Hematopoietic multipotent progenitor cell treated with erythropoietin and hydrocortisone succinate and interleukin-3 and kit ligand, for 17 days (in vitro differentiated cells): Measurements from ENCODE around the gene MMP21.

Experiments used
- DNase-seq: peaks from one replicate; pipeline ENCODE4 v3.0.0-alpha.2; 2015; ENCODE audit warnings: low spot score

Gene MMP21

GRCh38 chr10:125775491-125776106 is at the start of gene MMP21:
Gene MMP21, minus strand, starts transcription at chr10:125775821. Its CDS starts 0 bp downstream, at chr10:125775821.
- no peak for DNase-seq

GRCh38 chr10:125824736-125825135 is 49.1 kb upstream of the MMP21 start:
- no peak for DNase-seq

- no peak for DNase-seq
Observed at GRCh38 chr10:125823663-125824251, 48.1 kb upstream of the MMP21 start.

GRCh38 chr10:125822878-125823662 is 47.4 kb upstream of the MMP21 start, which contains the start of the genes BCCIP and UROS:
Gene BCCIP, plus strand, starts transcription at chr10:125823546. Its CDS starts 12 bp downstream, at chr10:125823558.
Gene UROS, minus strand, starts transcription at chr10:125823258. Its CDS starts 6,759 bp downstream, at chr10:125816499.
- DNase-seq: peak; percentile 99

GRCh38 chr10:125820701-125821100 is 45.1 kb upstream of the MMP21 start:
- no peak for DNase-seq

- DNase-seq: peak; percentile 52
Observed at GRCh38 chr10:125817337-125817946, 41.8 kb upstream of the MMP21 start.

- DNase-seq: peak; percentile 75
Observed at GRCh38 chr10:125816548-125816947, 40.9 kb upstream of the MMP21 start.

GRCh38 chr10:125815764-125816163 is 40.1 kb upstream of the MMP21 start:
- DNase-seq: peak; percentile 62

- peak; percentile 50 for DNase-seq
Observed at GRCh38 chr10:125812128-125812750, 36.6 kb upstream of the MMP21 start.

GRCh38 chr10:125811251-125811650 is 35.6 kb upstream of the MMP21 start:
- no peak for DNase-seq

GRCh38 chr10:125808047-125808446 is 32.4 kb upstream of the MMP21 start:
- no peak for DNase-seq

GRCh38 chr10:125802739-125803138 is 27.1 kb upstream of the MMP21 start:
- no peak for DNase-seq

- no peak for DNase-seq
Observed at GRCh38 chr10:125802131-125802530, 26.5 kb upstream of the MMP21 start.

- DNase-seq: no peak
Observed at GRCh38 chr10:125801574-125801973, 26.0 kb upstream of the MMP21 start.

GRCh38 chr10:125799451-125800182 is 24.0 kb upstream of the MMP21 start:
- peak; percentile 33 for DNase-seq

GRCh38 chr10:125797994-125798662 is 22.5 kb upstream of the MMP21 start:
- DNase-seq: no peak

- no peak for DNase-seq
Observed at GRCh38 chr10:125797424-125797823, 21.8 kb upstream of the MMP21 start.

GRCh38 chr10:125795637-125796190 is 20.1 kb upstream of the MMP21 start:
- no peak for DNase-seq

- DNase-seq: no peak
Observed at GRCh38 chr10:125795128-125795527, 19.5 kb upstream of the MMP21 start.
